HPDE6-E6E7 (cell line): ENCODE data around the gene SYCP1.
"Not testable (repeated sequence)": the region's sequence is repeated elsewhere in the genome, so short reads cannot be mapped to it uniquely, and the experiment has no call there.

Experiments used
- DNase-seq: peaks from one replicate; pipeline ENCODE4 v3.0.0; 2011; ENCODE audit warnings: missing footprints; ENCODE audit errors: extremely low spot score

Gene SYCP1, protein sequence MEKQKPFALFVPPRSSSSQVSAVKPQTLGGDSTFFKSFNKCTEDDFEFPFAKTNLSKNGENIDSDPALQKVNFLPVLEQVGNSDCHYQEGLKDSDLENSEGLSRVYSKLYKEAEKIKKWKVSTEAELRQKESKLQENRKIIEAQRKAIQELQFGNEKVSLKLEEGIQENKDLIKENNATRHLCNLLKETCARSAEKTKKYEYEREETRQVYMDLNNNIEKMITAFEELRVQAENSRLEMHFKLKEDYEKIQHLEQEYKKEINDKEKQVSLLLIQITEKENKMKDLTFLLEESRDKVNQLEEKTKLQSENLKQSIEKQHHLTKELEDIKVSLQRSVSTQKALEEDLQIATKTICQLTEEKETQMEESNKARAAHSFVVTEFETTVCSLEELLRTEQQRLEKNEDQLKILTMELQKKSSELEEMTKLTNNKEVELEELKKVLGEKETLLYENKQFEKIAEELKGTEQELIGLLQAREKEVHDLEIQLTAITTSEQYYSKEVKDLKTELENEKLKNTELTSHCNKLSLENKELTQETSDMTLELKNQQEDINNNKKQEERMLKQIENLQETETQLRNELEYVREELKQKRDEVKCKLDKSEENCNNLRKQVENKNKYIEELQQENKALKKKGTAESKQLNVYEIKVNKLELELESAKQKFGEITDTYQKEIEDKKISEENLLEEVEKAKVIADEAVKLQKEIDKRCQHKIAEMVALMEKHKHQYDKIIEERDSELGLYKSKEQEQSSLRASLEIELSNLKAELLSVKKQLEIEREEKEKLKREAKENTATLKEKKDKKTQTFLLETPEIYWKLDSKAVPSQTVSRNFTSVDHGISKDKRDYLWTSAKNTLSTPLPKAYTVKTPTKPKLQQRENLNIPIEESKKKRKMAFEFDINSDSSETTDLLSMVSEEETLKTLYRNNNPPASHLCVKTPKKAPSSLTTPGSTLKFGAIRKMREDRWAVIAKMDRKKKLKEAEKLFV

DNA sequence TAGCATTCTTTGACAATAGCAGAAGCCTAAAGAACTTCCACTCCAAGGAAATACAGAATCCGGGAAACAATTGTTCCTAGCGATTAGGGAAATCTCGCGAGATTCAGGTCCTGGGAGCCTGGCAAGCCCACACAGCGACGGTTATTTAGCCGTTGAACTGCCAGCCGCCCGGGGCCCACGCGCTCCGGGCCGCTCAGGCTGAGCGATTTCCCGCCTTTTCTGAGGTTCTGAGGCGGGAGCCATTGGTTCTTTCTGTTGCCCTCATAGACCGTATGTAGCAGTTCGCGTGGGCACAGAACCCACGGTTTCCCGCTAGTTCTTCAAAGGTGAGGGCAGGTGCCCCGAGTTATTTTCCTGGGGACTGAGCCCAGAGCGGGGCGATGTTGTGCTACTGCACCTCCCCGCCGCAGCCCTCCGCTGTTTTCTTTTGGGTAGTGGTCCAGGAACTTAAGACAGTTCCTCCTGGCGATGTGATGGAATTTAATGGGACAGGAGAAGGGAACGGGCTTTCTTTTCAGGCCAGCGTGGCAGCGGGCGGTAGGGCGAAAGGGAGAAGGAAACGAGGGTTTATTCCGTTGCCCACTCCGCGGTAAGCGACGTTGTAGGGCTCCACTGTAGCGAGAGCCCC lies at the start of gene SYCP1:
SYCP1 (plus strand) TSS at position 171 of the 628 bp plus-strand sequence. CDS start 602 bp downstream, outside the sequence.
- DNase-seq, result no peak

DNA sequence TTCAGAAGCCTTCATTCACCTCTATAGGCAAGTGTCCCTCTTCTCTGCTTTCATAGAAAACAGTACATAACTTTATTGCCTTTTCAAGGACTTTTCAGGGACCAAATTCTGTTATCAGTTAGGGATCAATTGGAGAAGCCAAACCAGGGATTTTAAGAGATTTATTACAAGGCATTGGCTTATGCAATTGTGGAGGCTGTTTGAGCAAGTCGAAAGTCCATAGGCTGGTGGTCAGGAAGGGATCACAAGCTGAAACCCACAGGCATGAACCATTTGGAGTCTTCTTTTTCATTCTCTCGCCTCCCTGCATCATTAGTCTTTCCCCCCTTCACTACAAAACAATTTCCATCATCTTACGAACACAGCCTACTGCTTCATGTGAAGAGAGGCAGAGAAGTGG lies 34.8 kb upstream of the SYCP1 start:
- DNase-seq, result no peak

DNA sequence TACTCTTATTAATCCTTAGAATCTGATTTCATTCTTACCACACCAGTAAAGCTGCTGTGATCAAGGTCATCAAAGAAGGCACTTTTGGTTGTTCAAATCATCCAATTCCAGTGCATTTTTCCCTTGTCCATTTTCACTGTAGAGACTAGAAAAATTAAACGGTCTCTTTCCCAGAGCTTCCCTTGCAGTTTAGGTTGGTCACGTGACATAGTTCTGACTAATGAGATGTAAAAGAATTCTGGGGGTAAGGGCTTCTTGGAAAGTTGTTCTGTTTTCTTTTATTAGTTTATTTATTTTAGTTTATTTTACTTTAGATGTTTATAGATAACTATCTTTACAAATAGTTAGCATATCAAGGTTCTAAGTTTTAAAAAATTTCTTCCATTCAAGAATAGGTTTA lies 34.3 kb upstream of the SYCP1 start:
- no peak for DNase-seq

DNA sequence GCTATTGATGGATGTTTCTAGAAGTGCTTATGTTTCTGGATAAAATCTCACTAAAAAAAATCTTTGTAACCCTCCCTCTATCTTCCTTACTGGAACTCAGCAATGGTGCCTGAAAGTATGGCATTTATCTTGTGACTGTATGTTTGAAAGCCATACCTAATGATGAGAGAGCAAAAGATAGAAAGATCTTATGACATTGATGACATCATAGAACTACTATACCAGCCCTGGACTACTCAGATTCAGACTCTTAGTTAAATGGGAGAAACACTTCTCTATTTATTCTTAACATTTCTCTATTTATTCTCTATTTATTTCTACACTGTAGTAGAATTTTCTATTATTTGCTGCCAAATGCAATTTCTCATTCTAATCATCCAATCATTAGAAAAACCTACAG lies 32.7 kb upstream of the SYCP1 start:
- no peak for DNase-seq

DNA sequence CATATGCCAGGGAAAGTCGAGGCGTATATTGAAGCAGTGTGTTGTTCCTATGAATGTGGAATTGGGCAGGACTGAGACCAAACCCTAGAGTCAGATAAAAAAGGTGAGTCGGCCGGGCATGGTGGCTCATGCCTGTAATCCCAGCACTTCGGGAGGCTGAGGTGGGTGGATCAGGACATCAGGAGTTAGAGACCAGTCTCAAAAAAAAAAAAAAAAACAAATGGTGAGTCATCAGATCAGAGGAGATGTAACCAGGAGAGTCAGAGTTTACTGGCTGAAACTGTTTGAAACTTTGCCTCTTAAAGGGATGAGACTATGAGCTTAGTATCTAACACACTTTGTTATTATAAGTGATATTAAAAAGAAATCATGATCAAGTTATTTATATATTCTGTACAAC lies 26.4 kb upstream of the SYCP1 start:
- DNase-seq, result peak; percentile 16

DNA sequence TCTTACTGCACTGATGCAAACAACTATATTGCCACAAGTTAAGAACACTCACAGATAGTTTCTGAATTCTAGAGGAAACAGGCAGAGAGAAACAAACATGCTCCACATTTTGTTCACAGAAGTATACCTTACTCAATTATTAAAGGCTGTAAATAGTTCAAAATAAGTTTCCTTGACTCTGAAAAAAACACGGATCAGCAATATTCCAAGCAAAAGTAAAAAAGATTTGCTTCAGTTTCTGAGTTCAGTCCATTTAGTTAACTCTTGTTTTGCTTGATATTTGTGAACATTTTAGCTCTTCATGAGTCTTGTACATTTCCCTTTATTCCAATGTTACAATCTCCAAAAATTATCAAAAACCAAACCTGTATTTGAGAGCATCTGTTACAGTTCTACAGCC lies 24.6 kb upstream of the SYCP1 start:
- not testable (repeated sequence) for DNase-seq

DNA sequence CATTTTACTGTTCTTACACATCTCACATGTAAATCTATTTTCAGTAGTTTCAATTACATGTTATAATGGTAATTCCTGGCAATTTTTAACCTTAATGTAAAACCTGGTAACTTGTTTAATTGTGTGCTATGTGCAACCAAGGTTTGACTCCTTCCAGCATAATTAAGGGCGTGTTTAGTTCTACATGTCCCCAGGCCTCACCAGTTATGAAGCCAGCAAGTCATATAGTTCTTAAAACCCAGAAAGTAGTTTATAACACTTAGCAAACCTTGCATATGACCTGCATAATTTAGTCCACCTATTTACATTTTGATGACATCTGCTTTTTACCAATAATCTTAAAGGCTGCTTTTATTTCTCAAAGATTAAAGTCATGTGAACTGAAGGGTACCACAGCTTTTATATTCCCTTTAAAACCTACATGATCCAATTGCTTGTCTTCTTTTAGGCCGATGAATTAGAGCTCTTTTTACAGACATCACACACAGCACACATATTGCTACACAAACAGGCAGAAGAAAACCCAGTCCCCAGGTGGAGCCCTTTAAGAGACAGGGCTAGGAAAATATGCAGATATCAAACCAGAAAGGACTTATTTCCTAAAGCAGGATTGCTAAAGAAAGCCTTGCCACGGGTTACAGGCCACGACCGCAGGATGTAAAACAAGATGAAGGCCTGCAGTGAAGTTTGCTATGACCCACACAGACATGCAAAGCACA lies 23.2 kb upstream of the SYCP1 start:
- no peak for DNase-seq

DNA sequence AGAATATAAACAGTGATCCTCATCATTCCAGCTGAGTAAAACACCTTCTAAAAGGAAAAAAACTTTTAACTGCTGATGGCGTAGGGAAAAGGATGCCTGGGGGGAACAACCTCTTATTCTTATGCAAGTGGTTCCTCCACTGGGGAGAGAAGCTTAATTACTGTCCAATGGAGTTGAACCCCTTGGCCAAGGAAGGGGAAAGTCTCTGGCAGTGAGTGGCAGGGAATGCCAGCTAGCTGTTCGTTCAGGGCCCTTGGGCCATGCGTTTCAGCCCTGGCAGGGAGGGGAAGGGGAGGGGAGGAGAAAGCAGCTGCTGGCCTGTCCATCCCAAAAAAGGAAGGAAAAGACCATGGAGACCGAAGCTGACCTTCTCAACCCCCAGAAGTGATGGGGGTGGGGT lies 22.6 kb upstream of the SYCP1 start:
- DNase-seq, result no peak

DNA sequence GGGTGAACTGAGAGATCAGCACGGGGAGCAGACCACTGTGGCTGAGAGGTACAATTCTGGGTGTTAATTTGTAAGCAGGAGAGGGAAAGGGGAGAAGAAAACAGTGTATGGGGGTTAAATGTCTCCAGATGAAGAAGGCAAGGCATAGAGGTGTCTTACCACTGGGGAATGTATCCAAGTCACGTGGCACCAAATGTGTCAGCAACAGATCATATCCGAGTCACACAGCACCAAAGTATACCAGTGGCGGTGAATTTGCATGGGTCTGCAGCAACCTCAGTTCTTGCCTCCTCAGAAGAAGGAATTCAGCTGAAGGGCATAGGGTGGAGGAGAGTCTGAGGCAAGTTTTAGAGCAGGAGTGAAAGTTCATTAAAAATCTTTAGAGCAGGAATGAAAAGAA lies 21.2 kb upstream of the SYCP1 start:
- DNase-seq, result peak; percentile 4

DNA sequence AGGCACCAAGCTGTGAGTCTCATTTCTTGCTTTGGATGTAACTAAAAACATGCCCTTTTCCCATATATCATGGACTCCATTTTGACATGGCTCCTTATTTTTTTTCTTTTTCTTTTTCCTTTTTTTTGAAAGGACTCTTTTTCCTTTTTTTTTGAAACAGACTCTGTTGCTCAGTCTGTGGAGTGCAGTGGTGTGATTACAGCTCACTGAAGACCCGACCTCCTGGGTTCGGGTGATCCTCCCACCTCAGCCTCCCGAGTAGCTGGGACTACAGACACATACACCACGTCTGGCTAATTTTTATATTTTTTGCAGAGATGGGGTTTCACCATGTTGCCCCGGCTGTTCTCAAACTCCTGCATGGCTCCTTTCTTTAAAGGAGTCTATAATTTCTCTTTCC lies 10.4 kb upstream of the SYCP1 start:
- DNase-seq, result no peak

DNA sequence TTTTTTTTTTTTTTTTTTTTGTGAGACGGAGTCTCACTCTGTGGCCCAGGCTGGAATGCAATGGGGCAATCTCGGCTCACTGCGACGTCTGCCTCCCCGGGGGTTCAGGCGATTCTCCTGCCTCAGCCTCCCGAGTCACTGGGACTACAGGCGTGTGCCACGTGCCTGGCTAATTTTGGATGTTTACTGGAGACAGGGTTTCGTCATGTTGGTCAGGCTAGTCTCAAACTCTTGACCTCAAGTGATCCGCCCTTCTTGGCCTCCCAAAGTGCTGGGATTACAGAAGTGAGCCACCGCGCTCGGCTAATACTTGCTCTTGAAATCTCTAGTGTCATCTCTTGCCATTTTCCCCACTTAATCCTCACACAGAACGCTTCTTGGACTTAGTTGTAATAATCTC lies 1.1 kb upstream of the SYCP1 start:
- DNase-seq, result no peak

DNA sequence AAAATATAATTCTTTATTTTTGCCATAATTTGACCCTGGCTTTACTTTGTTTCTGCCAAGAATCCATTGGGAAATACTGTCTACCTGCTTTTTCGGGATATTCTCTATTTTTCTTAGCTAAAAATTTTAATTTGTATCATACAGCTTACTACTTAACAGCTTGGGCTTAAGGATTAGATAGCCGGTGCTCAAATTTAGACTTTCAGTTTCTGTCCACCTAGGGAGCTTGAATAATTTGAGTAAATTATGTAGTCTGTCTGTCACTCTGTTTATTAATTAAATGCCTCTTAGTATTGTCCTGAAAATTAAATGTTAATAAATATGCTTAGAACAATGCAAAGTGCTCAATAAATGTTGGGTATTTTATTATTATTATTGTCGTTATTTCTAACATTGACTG lies 6.7 kb downstream of the SYCP1 start:
- no peak for DNase-seq

DNA sequence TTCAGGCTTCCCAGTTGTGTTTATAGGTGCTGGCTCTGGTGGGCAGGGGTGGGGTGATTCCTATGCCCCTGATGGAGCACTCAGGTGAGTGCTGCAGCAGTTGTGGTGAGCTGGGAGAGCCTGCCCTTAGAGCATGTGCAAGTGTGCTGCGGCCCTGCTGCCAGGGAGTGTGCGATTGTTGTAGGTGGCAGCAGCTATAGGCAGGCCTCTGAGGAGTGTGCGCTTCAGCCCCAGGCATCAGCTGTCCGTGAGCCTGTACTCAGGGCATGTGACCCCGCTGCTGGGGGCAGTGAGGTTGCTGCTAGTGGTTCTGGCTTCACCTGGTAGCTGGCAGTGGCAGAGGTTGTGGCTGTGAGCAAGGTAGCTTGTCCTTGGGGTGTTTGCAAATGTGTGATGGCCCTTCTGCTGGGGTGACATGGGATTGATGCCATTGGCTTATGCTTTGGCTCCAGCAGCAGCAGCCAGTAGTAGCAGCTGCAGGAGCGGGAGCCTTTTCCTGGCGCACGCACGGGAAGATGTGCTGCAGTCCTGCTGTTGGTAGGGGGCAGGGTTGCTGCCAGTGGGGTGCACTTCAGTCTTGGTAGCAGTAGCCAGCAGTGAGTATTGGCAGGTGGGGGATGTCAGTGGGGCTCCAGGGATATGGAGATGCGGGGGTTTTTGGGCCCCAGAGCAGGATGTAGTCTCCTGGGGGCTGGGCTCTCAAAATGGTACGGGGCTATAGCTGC lies 37.7 kb downstream of the SYCP1 start:
- no peak for DNase-seq

DNA sequence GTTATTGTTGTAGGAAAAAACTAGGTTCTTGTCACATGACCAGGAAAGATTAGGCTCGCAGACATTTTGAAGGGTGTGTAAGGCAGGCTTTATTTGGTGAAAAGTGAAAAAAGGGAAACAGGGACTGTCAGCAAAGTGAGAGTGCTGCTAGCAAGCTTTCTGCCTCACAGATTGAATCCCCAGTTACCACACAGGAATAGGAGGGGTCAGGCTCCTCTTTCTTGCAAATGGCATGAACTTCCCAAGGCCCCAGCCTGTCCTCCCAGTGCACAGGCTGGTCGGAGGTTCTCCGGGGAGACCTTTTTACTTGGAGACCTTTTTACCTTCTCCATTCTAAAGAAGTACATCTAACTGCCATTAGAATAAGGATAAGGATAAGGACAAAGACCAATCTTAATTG lies 42.1 kb downstream of the SYCP1 start:
- no peak for DNase-seq

DNA sequence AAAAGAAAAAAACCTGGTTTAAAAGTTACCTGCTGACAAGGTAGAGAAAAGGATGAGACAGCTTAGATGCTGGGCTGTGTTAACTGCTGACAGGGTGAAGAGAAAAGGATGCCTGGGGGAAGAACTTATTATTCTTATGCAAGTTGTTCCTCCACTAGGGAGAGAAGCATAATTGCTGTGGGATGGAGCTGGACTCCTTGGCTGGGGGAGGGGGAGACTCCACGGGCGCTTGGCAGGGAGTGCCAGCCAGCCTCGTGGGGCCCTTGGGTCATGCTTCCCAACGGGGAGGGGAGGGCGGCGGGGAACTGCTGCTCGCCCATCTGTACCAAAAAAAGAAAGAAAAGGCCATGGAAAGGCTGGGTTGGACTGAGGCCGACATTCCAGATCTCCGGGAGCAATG lies 47.2 kb downstream of the SYCP1 start:
- DNase-seq, result no peak

DNA sequence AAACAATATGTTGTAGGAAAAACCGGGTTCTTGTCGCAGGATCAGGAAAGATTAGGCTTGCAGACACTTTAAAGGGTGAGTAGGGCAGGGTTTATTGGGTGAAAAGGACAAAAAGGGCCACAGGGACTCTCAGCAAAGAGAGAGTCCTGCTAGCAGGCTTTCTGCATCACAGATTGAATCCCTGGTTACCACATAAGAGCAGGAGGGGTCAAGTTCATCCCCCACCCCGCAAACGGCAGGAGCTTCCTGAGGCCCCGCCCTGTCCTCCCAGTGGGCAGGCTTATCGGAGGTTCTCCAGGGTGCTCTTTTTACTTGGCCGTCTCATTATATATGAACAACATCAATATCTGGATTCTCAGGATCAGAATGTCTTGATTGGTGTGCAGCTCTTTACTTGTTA lies 47.7 kb downstream of the SYCP1 start:
- no peak for DNase-seq

DNA sequence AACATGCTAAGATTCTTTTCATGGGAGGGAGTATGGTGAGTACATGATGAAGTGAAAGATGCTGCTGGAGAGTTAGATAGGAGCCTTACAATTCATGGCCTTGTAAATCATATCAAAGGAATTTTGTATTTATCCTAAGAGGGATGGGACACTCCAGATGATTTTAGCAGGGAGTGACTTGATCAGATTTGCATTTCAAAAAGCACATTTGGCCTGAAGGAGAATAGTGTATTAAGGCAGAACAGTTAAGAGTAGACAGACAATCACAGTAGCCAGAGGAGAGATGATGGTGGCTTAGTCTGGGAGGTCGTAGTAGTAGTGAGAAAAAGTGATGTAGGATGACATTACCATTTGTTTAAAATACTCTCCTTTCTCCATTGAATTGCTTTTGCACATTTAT lies 48.8 kb downstream of the SYCP1 start:
- no peak for DNase-seq

DNA sequence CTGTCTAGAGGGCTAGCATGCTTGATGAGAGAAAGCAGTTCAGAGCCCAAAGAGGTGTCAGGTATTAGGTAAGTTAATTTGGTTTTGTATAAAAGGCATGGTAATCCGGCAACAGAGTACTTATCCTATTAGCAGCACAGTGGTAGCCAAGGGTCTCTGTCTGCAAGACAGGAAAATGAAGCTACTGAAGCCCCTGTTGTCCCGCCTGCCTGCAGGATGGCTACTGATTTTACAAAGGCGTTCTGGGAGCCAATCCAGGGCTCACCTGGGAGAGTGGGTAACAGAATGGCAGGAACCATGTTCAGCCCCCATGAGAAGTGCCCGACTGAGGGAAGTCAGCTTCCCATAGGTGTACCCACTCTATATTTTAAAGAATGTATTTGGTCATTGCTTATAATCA lies 61.1 kb downstream of the SYCP1 start:
- DNase-seq, result not testable (repeated sequence)

DNA sequence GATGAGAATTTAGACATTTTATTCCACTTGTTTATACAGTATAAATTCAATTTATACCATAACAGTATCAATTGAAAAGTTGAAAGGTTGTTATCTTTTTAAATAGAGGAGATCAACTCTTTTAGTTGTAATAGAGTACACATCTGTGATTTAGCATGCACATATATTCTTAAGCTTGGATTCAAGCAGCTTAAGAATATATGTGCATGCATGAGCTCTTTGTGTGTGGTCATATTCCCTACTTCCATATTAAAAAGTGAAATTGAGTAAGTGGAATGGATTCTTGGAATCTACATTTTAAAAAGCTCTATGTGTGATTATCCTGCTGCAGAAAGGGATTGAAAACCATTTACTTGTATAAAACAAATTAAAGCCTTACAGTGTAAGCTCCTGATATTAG lies 71.9 kb downstream of the SYCP1 start:
- no peak for DNase-seq

DNA sequence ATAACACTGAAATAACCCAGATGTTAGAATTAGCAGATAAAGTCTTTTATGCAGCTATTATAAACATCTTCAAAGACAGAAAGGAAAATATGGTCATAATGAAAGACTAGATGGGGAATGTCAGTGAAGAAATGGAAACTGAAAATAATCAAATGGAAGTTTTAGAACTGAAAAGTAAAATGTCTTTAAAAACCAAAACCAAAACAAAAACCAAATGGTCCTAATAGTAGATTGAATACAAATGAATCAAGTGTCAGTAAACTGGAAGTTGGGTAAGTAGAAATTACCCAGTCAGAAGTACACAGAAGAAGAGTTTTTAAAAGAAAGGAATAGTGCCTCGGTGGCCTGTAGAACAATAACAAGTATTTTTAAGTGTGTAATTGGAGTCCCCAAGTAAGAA lies 72.7 kb downstream of the SYCP1 start:
- DNase-seq, result no peak

DNA sequence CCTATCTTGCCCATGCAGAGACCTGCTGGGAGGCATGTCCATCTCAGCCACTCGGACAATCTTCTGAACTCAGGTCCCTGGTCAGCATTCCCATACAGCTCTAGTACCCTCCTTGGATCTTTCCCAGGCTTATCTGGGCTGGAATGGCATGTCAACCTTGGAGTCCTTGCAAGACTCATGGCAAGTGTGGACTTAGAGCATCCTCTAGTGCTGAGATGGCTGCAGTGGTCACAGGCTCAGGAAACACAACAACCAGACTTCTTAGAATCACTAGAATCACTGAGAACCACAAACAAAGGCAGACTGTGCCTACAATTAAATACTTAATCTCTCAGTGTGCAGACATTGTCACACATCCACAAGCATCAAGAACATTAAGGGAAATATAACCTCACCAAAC lies 101.9 kb downstream of the SYCP1 start:
- DNase-seq, result peak; percentile 14
